ENCODE results near the gene MFSD6. TPM values are rescaled to one million over a fixed set of nuclear protein-coding genes. Genes with fewer than 3 reads are reported as not detected.

Gene MFSD6
- total RNA-seq, 4 donors from 2014 or later, result 76.3 to 99.1 (median 83.0) TPM

DNA sequence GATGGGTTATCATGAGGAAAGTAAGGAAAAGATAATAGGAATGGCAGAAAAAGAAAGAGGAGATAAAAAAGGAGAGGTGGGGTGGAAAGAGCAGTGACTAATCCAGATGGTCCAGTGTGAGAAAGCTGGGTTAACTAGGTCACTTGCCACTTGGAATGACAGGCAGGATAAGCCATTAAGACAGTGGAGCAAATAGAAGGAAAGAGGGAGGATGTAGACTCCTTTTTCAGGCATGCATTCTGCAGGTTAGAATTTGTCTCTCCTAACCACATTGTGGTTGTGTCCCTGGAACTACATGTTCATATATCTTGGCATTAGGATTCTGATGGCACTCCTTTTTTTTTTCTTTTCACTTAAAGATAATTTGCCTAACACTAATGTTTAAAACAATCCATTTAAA lies 139.7 kb downstream of the MFSD6 start:
- no peak overlapping the region for H3K27ac ChIP-seq
- intact Hi-C loops (cut with DNase I; ENCODE audit: low total_unique reads) (no loop called here), in situ Hi-C loops (cut with MboI; ENCODE audit: low pct_ligation_motif_present in 1 of 4, low pct_unique_long_range_greater_than_20kb in 1 of 4, low sequenced_read_pairs in 3 of 4) (loop anchor here in 1 of 4 donors (25.0 kb wide), 1 partner anchor 89 kb away; the partner anchor contains the start of gene NAB1)
- no peaks in the 10 kb centered on the region for H3K27me3 ChIP-seq
- no peak for DNase-seq
- no peak for TF ChIP-seq EP300 (IDR thresholded peaks at IDR 0.05; ENCODE audit: low read depth)
- TF ChIP-seq POLR2AphosphoS5 (IDR thresholded peaks at IDR 0.05), result no peak
- TF ChIP-seq CTCF (IDR thresholded peaks at IDR 0.05), result no peak
- no peak for TF ChIP-seq POLR2A (IDR thresholded peaks at IDR 0.05)
- H3K9me3 ChIP-seq, result no peaks in the 10 kb centered on the region
- H3K4me3 ChIP-seq, result no peak overlapping the region
- peaks cover 0 to 8% (median 0%) of the 10 kb centered on the region in 4 donors for H3K4me1 ChIP-seq
- H3K36me3 ChIP-seq, result no peaks in the 10 kb centered on the region

- WGBS, 2 donors (ENCODE audit: low coverage in 1 of 2), result 97 to 100% methylated on average over 1 to 3 of the region's 3 CpGs
- DNase-seq, result no peak
- Histone ChIP-seq H3K4me3 (no peak overlapping the region), H3K27ac (no peak overlapping the region), H3K9me3 (no peaks in the 10 kb centered on the region), H3K27me3 (no peaks in the 10 kb centered on the region), H3K36me3 (no peaks in the 10 kb centered on the region), H3K4me1 (peaks cover 0 to 8% (median 0%) of the 10 kb centered on the region in 4 donors)
- in situ Hi-C loops (cut with MboI; ENCODE audit: low pct_ligation_motif_present in 1 of 4, low pct_unique_long_range_greater_than_20kb in 1 of 4, low sequenced_read_pairs in 3 of 4) (no loop called here), intact Hi-C loops (cut with DNase I; ENCODE audit: low total_unique reads) (no loop called here)
- TF ChIP-seq POLR2AphosphoS5 (IDR thresholded peaks at IDR 0.05) (no peak), CTCF (IDR thresholded peaks at IDR 0.05) (no peak), EP300 (IDR thresholded peaks at IDR 0.05; ENCODE audit: low read depth) (no peak), POLR2A (IDR thresholded peaks at IDR 0.05) (no peak)
These were observed 142.0 kb downstream of the MFSD6 start for GRCh38 chr2:190550137-190550536.

Other genes starting within 250 kb of the MFSD6 start
- gene HIBCH, start 88.5 kb upstream of the MFSD6 start, total RNA-seq, result 10 to 100 TPM in 2 of 4 donors, 1 to 10 TPM in 2; 6.0 to 33.0 (median 19.8) TPM
- 10 to 100 TPM in 3 of 4 donors, under 1 TPM in 1; 0.60 to 22.1 (median 21.2) TPM for gene INPP1, start 64.8 kb upstream of the MFSD6 start, total RNA-seq
- gene NEMP2, start 126.4 kb downstream of the MFSD6 start, total RNA-seq, result 1 to 10 TPM in 2 of 4 donors, under 1 TPM in 1, not detected in 1; 0.20 to 2.4 (median 1.6) TPM
- 10 to 100 TPM; 34.3 to 63.9 (median 38.4) TPM for gene NAB1, start 240.7 kb downstream of the MFSD6 start, total RNA-seq